Lower leg skin (tissue), 3 donors: Measurements from ENCODE around the gene ADGRE1.

Experiments
- POLR2A ChIP-seq, 2 donors: fragments of 450-650 bp; IDR thresholded peaks; one replicate each; pipeline ENCODE4 v1.6.1; 2016 to 2017; ENCODE audit warnings: antibody characterized with exemption in 2 of 2, mild to moderate bottlenecking in 1 of 2, moderate library complexity in 1 of 2
- TF ChIP-seq, protein P1 (sequence below), 3 donors: fragments of 450-650 bp; IDR thresholded peaks; one replicate each; pipeline ENCODE4 v1.5.1; 2016; ENCODE audit warnings: antibody characterized with exemption in 3 of 3, mild to moderate bottlenecking in 3 of 3, moderate library complexity in 2 of 3

- TF ChIP-seq, protein P1, sequence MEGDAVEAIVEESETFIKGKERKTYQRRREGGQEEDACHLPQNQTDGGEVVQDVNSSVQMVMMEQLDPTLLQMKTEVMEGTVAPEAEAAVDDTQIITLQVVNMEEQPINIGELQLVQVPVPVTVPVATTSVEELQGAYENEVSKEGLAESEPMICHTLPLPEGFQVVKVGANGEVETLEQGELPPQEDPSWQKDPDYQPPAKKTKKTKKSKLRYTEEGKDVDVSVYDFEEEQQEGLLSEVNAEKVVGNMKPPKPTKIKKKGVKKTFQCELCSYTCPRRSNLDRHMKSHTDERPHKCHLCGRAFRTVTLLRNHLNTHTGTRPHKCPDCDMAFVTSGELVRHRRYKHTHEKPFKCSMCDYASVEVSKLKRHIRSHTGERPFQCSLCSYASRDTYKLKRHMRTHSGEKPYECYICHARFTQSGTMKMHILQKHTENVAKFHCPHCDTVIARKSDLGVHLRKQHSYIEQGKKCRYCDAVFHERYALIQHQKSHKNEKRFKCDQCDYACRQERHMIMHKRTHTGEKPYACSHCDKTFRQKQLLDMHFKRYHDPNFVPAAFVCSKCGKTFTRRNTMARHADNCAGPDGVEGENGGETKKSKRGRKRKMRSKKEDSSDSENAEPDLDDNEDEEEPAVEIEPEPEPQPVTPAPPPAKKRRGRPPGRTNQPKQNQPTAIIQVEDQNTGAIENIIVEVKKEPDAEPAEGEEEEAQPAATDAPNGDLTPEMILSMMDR (IDR thresholded peaks at IDR 0.05) = no peak
- no peak for TF ChIP-seq POLR2A (IDR thresholded peaks at IDR 0.05)
Observed at GRCh38 chr19:6911523-6911922, 24.1 kb downstream of the ADGRE1 start.
